Measurements from ENCODE around the gene D2HGDH. TPM values are rescaled to one million over a fixed set of nuclear protein-coding genes. Genes with fewer than 3 reads are reported as not detected.

D2HGDH gene
- total and polyA plus RNA-seq, 2 of the 8 experiments (the other 6 are each of a cell fraction or from before 2014, with no cell fraction given), result 3.4 to 8.1 TPM

GRCh38 chr2:241797441-241798080, 63.1 kb downstream of the D2HGDH start:
- Histone ChIP-seq H3K79me1 (ENCODE audit: low read depth, low read length) (no peaks in the 10 kb centered on the region), H3K79me2 (ENCODE audit: control insufficient read depth in 1 of 2, insufficient read depth in 2 of 2, low read length in 2 of 2) (no peaks in the 10 kb centered on the region), H2BK12ac (ENCODE audit: low read depth, low read length) (no peak overlapping the region), H3K27me3 (replicated peaks in 1 of 4; ENCODE audit: control insufficient read depth in 3 of 4, extremely low read depth in 1 of 4, insufficient read depth in 3 of 4, low read length in 3 of 4) (no peaks in the 10 kb centered on the region), H4K20me1 (replicated peaks in 1 of 2; ENCODE audit: control insufficient read depth in 1 of 2, insufficient read depth in 2 of 2, low read length in 2 of 2) (no peaks in the 10 kb centered on the region), H3K4ac (replicated peaks; ENCODE audit: insufficient read length, low read depth, low read length) (no peak overlapping the region), H4K91ac (replicated peaks; ENCODE audit: insufficient read length, low read length) (no peak overlapping the region), H4K8ac (ENCODE audit: extremely low read depth, insufficient read depth, low read length) (no peak overlapping the region), H3K36me3 (ENCODE audit: control insufficient read depth in 2 of 4, insufficient read depth in 4 of 4, low read length in 3 of 4) (no peaks in the 10 kb centered on the region), H2BK15ac (ENCODE audit: low read length) (no peak overlapping the region), H3K4me1 (replicated peaks in 1 of 4; ENCODE audit: control insufficient read depth in 3 of 4, insufficient read depth in 4 of 4, low read length in 3 of 4) (peaks cover 0 to 10% (median 1%) of the 10 kb centered on the region in 4 experiments; a peak in 2 of 7 replicates), H3K23ac (ENCODE audit: insufficient read length) (no peak overlapping the region), H2AFZ (ENCODE audit: low read length) (no peak overlapping the region), H4K5ac (ENCODE audit: insufficient read length, low read depth, low read length) (no peak overlapping the region), H3K56ac (replicated peaks; ENCODE audit: insufficient read length, low read depth, low read length) (no peak overlapping the region), H2BK5ac (ENCODE audit: low read depth, low read length) (no peak overlapping the region), H3K14ac (ENCODE audit: insufficient read length) (no peak overlapping the region), H3K9ac (replicated peaks in 1 of 4; ENCODE audit: extremely low read depth in 1 of 4, low read depth in 3 of 4, low read length in 3 of 4) (no peak overlapping the region), H3K27ac (ENCODE audit: low read depth, low read length) (no peak overlapping the region), H3K9me3 (ENCODE audit: insufficient read depth in 2 of 2, low read depth in 1 of 2, low read length in 1 of 2) (peaks cover 0 to 2% of the 10 kb centered on the region in 2 experiments; a peak in 3 of 4 replicates), H3K23me2 (ENCODE audit: low read depth, low read length) (peaks cover 2% of the 10 kb centered on the region; the same call in 1 of the 2 replicates), H2BK20ac (ENCODE audit: low read length) (no peak overlapping the region), H2BK120ac (replicated peaks; ENCODE audit: low read depth, low read length) (no peak overlapping the region), H2AK5ac (ENCODE audit: low read depth, low read length) (no peak overlapping the region), H3K4me3 (ENCODE audit: extremely low read depth in 1 of 4, insufficient read depth in 2 of 4, low read depth in 3 of 4, low read length in 4 of 4) (no peak overlapping the region), H3K4me2 (ENCODE audit: insufficient read depth in 1 of 2, low read depth in 2 of 2, low read length in 2 of 2) (no peak overlapping the region), H3K18ac (ENCODE audit: extremely low read depth, low read length) (no peak overlapping the region)
- ChIA-PET POLR2A (ENCODE audit: partially characterized antibody) (no interaction called here), CTCF (ENCODE audit: partially characterized antibody) (interaction anchor here (1.6 kb wide), 1 partner anchor 72 kb away, joined by 5 read pairs; no protein-coding TSS in a partner anchor)
- no peak for FAIRE-seq
- TF ChIP-seq TCF12 (IDR thresholded peaks at IDR 0.05; ENCODE audit: low read depth, low read length) (no peak), CTBP2 (IDR thresholded peaks at IDR 0.05; ENCODE audit: borderline replicate concordance, insufficient read depth, insufficient read length, low read length) (no peak), SUZ12 (IDR thresholded peaks at IDR 0.05; ENCODE audit: low read length) (no peak), CBX5 (IDR thresholded peaks at IDR 0.05; ENCODE audit: low read depth, low read length) (no peak), CBX8 (IDR thresholded peaks at IDR 0.05; ENCODE audit: borderline replicate concordance, low read depth, low read length) (no peak), BRCA1 (IDR thresholded peaks at IDR 0.05; ENCODE audit: low read depth, low read length) (no peak), MAFK (IDR thresholded peaks at IDR 0.05; ENCODE audit: low read depth, low read length) (no peak), NANOG (IDR thresholded peaks at IDR 0.05; ENCODE audit: insufficient read depth, low read depth, low read length, poor library complexity, severe bottlenecking) (no peak)
- no peak for DNase-seq (ENCODE audit: low read depth in 1 of 2, low spot score in 2 of 2)
- WGBS, 2 experiments (ENCODE audit: extremely low coverage in 1 of 2, insufficient coverage in 1 of 2, insufficient read length in 1 of 2, insufficient replicate concordance in 2 of 2, low coverage in 1 of 2, low lambda C conversion rate in 2 of 2, missing lambda C conversion rate in 1 of 2), result 93% methylated on average over 17 of the region's 19 CpGs; no CpG with 5 or more reads in 1 of the 2 experiments
